NCI-H146 treated with DMSO at 0.1 percent for 48 hours (cell line): ENCODE measurements around the gene RHOH.

ENCODE experiments used
- DNase-seq: peaks from one replicate; lab custom pipeline; 2025; ENCODE audit not compliant: unreplicated experiment; lab: John Stamatoyannopoulos, UW

The RHOH gene

GRCh38 chr4:40204507-40205258 lies 7.9 kb downstream of the RHOH start:
- DNase-seq, result no peak

- DNase-seq, result no peak
Observed at GRCh38 chr4:40205259-40206198, 8.7 kb downstream of the RHOH start.

- no peak for DNase-seq
Observed at GRCh38 chr4:40206426-40206825, 9.6 kb downstream of the RHOH start.

- DNase-seq, result no peak
Observed at GRCh38 chr4:40209401-40209800, 12.6 kb downstream of the RHOH start.

- no peak for DNase-seq
Observed at GRCh38 chr4:40210776-40211175, 13.9 kb downstream of the RHOH start.

- DNase-seq, result no peak
Observed at GRCh38 chr4:40211224-40212185, 14.7 kb downstream of the RHOH start.

GRCh38 chr4:40212674-40213527 lies 16.1 kb downstream of the RHOH start:
- DNase-seq, result no peak

- DNase-seq, result no peak
Observed at GRCh38 chr4:40214038-40214437, 17.2 kb downstream of the RHOH start.

GRCh38 chr4:40214661-40215418 lies 18.0 kb downstream of the RHOH start:
- DNase-seq, result no peak

- no peak for DNase-seq
Observed at GRCh38 chr4:40216622-40217366, 20.0 kb downstream of the RHOH start.

GRCh38 chr4:40221744-40222143 lies 24.9 kb downstream of the RHOH start:
- no peak for DNase-seq

- no peak for DNase-seq
Observed at GRCh38 chr4:40223343-40223742, 26.5 kb downstream of the RHOH start.

GRCh38 chr4:40224432-40224831 lies 27.6 kb downstream of the RHOH start:
- DNase-seq, result no peak

- DNase-seq, result no peak
Observed at GRCh38 chr4:40225497-40225896, 28.7 kb downstream of the RHOH start.

GRCh38 chr4:40227284-40227683 lies 30.5 kb downstream of the RHOH start:
- DNase-seq, result no peak

GRCh38 chr4:40228497-40229365 lies 31.9 kb downstream of the RHOH start:
- DNase-seq, result no peak

- no peak for DNase-seq
Observed at GRCh38 chr4:40231316-40231863, 34.6 kb downstream of the RHOH start.
